Gastroesophageal sphincter (tissue), 4 donors: ENCODE data around the gene C17orf50. TPM values are rescaled to one million over a fixed set of nuclear protein-coding genes. Genes with fewer than 3 reads are reported as not detected.
A peak's percentile ranks its signal among the peaks of the same experiment; 100 is the strongest.

ENCODE experiments used
- ATAC-seq: fragments of 150-250 bp; one replicate; pipeline ENCODE4 v1.9.1; 2016; ENCODE audit warnings: mild to moderate bottlenecking, moderate library complexity
- H3K27ac ChIP-seq, 4 donors: fragments of 200-600 bp; sonication (generic) in 3 of 4; 1 replicate in 3 of 4; 2 replicates in 1 of 4; pipeline ENCODE4 v1.5.1; 2016 to 2019
- H3K27me3 ChIP-seq: fragments of 200-600 bp; sonication (generic); one replicate; pipeline ENCODE4 v1.5.1; 2019
- H3K36me3 ChIP-seq, 2 donors: fragments of 200-600 bp; sonication (generic); one replicate each; pipeline ENCODE4 v1.5.1; 2019; ENCODE audit warnings: control low read depth in 1 of 2
- H3K4me1 ChIP-seq, 3 donors: fragments of 200-600 bp; sonication (generic); 1 replicate in 2 of 3; 2 replicates in 1 of 3; pipeline ENCODE4 v1.5.1; 2016 to 2019; ENCODE audit warnings: control low read depth in 2 of 3
- H3K4me3 ChIP-seq, 2 donors: fragments of 200-600 bp; sonication (generic); one replicate each; pipeline ENCODE4 v1.5.1; 2019; ENCODE audit warnings: mild to moderate bottlenecking in 1 of 2, moderate library complexity in 1 of 2
- H3K9me3 ChIP-seq, 3 donors: fragments of 200-600 bp; sonication (generic); one replicate each; pipeline ENCODE4 v1.5.1; 2017 to 2019; ENCODE audit warnings: control low read depth in 2 of 3
- EP300 ChIP-seq: sonication (generic); formaldehyde crosslinking; IDR thresholded peaks from one replicate; pipeline ENCODE4 v1.6.1; 2017; ENCODE audit warnings: antibody characterized with exemption, mild to moderate bottlenecking
- POLR2A ChIP-seq, 2 donors: fragments of 450-650 bp; IDR thresholded peaks; one replicate each; pipeline ENCODE4 v1.6.1; 2017; ENCODE audit warnings: antibody characterized with exemption in 2 of 2, mild to moderate bottlenecking in 2 of 2, moderate library complexity in 1 of 2
- POLR2AphosphoS5 ChIP-seq: sonication (generic); formaldehyde crosslinking; IDR thresholded peaks from one replicate; pipeline ENCODE4 v1.6.1; 2017; ENCODE audit warnings: antibody characterized with exemption
- WGBS, 2 donors: methylation state at CpG; one replicate each; pipeline ENCODE4 v1.1.5; 2018; ENCODE audit warnings: low coverage in 1 of 2; 5-methylcytosine and 5-hydroxymethylcytosine counted together
- total RNA-seq, 4 donors: library from RNA; depleted of rRNA; stranded (reverse); fragments of >200 nt; gene quantifications; one replicate each; pipeline ENCODE4 v1.1.0, GENCODE V29; 2016
- TF ChIP-seq, protein P1 (sequence below), 4 experiments: fragments of 200-600 bp in 2 of 4; fragments of 450-650 bp in 2 of 4; sonication (generic) in 1 of 4; IDR thresholded peaks; one replicate each; pipeline ENCODE4 v1.5.1; 2017 to 2019; ENCODE audit warnings: antibody characterized with exemption in 4 of 4, mild to moderate bottlenecking in 2 of 4, moderate library complexity in 2 of 4

C17orf50 gene
- total RNA-seq, 4 donors from 2014 or later = not detected

DNA sequence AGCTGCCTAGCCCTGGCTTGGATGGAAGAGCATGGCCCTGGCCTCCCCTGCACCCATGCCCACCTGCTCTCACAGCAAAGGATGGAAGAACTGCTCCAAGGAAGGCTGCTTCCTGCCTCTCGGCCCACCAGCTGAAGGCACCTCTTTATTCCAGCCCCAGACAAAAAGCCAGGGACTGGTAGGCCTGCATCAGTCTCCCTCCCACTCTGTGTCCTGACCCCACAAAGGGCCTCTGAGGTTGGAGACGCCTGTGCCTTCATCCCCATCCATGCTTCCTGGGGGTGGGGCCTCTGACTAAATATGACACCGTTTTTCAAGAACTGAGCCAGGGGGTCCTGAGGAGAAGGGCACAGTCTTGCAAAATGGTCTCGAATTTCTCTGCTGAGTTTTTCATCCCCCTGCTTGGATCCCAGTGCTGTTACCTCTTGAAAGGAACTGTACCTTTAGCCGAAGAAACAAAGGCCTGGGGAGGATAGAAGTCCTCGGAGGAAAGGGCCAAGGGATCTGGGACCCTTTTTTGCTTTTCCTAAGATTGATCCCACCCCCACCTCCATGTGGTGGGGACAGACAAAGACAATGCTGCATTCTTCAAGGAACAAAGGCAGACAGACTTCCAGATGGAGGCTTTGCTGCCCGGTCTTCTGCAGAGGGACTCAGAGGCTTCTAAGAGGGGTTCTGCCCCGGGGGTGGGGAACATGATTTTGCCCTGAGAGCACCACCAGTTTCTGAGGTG lies 5.2 kb downstream of the C17orf50 start:
- Histone ChIP-seq H3K27ac (peak overlapping the region in 1 of 4 donors; percentile 73), H3K4me3 (no peak overlapping the region), H3K4me1 (peaks cover 0 to 45% (median 18%) of the 10 kb centered on the region in 3 donors), H3K36me3 (no peaks in the 10 kb centered on the region), H3K9me3 (no peaks in the 10 kb centered on the region), H3K27me3 (no peaks in the 10 kb centered on the region)
- TF ChIP-seq, protein P1, sequence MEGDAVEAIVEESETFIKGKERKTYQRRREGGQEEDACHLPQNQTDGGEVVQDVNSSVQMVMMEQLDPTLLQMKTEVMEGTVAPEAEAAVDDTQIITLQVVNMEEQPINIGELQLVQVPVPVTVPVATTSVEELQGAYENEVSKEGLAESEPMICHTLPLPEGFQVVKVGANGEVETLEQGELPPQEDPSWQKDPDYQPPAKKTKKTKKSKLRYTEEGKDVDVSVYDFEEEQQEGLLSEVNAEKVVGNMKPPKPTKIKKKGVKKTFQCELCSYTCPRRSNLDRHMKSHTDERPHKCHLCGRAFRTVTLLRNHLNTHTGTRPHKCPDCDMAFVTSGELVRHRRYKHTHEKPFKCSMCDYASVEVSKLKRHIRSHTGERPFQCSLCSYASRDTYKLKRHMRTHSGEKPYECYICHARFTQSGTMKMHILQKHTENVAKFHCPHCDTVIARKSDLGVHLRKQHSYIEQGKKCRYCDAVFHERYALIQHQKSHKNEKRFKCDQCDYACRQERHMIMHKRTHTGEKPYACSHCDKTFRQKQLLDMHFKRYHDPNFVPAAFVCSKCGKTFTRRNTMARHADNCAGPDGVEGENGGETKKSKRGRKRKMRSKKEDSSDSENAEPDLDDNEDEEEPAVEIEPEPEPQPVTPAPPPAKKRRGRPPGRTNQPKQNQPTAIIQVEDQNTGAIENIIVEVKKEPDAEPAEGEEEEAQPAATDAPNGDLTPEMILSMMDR (IDR thresholded peaks at IDR 0.05) = no peak
- TF ChIP-seq EP300 = no peak
- no peak for TF ChIP-seq POLR2A (IDR thresholded peaks at IDR 0.05)
- no peak for TF ChIP-seq POLR2AphosphoS5
- 75% methylated on average over 6 of the region's 8 CpGs; no CpG with 5 or more reads in 1 of the 2 donors for WGBS, 2 donors
- no peak for ATAC-seq

DNA sequence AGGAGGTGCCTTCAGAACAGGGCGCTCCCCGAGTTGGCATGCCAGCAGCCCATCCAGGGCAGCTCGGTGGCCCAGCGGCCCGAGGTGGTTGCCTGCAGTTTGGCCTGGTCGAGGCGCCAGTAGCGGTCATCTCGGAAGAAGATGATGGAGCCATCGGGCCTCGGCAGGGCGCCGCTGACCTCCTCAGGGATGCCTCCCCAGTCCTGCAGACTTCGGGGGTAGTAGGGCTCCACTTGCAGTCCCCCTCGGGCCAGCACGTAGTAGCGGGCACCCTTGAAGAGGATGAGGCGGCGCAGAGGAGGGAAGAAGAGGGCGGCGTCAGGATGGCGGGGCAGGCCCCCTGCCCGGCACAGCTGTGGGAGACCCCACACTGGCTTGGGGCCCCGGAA lies 5.8 kb downstream of the C17orf50 start:
- WGBS, 2 donors = no CpG with 5 or more reads among the region's 24 CpGs
- no peak overlapping the region for H3K4me3 ChIP-seq
- TF ChIP-seq POLR2AphosphoS5 (no peak), POLR2A (IDR thresholded peaks at IDR 0.05) (no peak), EP300 (no peak)
- TF ChIP-seq, protein P1 (IDR thresholded peaks at IDR 0.05) = no peak
- peaks cover 0 to 45% (median 18%) of the 10 kb centered on the region in 3 donors for H3K4me1 ChIP-seq
- no peaks in the 10 kb centered on the region for H3K27me3 ChIP-seq
- no peak for ATAC-seq
- H3K27ac ChIP-seq = no peak overlapping the region
- no peaks in the 10 kb centered on the region for H3K36me3 ChIP-seq
- no peaks in the 10 kb centered on the region for H3K9me3 ChIP-seq

DNA sequence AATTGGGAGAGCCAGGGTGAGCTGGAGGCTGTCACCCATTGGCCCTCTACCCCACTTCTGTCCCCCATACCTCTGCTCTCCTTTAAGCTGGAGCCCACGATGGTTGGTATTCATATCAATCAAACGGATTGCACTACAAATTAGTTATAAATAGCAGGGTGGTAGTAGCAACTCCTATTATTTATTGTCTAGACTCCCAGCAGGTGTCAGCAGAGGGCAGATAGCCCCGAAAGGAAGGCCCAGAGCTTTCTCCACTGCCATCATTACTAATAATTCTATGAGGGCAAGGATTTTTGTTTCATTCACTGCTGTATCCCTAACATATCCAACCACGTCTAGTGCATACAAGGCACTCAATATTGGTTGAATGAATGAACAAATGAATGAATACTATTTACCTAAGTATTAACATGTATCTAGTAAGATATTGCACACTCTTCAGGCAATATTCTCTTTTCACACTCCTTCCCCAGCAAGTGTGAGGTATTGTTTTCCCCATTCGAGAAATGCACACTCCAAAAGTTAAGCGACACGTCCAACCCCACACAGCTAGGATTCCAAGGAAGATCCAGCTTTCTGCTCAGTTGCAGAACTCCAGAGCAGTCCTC lies 6.3 kb downstream of the C17orf50 start:
- no peak overlapping the region for H3K4me3 ChIP-seq
- no peaks in the 10 kb centered on the region for H3K27me3 ChIP-seq
- ATAC-seq = no peak
- no peak overlapping the region for H3K27ac ChIP-seq
- H3K36me3 ChIP-seq = no peaks in the 10 kb centered on the region
- TF ChIP-seq EP300 (no peak), POLR2A (IDR thresholded peaks at IDR 0.05) (no peak), POLR2AphosphoS5 (no peak)
- TF ChIP-seq, protein P1 (IDR thresholded peaks at IDR 0.05) = peak in 3 of 4 experiments; percentile 63 to 70 (median 67)
- H3K4me1 ChIP-seq = peaks cover 0 to 47% (median 18%) of the 10 kb centered on the region in 3 donors
- WGBS, 2 donors = 30 to 40% methylated on average over 7 of the region's 7 CpGs
- no peaks in the 10 kb centered on the region for H3K9me3 ChIP-seq

DNA sequence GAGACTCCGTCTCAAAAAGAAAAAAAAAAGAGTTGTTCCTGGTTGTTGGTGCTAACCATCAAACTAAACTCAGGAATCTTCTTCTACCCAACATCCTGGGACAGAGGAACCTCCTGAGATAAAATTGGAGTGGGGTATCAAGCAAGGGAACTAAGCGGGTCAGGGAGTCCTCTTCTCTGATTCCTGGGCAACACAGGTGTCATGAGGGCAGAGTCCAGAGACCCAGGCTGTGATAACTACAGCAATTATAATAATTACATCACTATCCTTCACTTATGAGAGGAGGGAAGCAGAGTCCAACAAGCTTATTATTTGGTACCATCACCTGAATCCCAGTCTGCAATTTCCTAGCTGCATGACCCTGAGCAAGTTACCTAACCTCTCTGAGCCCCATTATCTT lies 8.1 kb downstream of the C17orf50 start:
- H3K4me3 ChIP-seq = no peak overlapping the region
- no peak for ATAC-seq
- H3K4me1 ChIP-seq = peaks cover 3 to 61% (median 23%) of the 10 kb centered on the region in 3 donors
- H3K27ac ChIP-seq = no peak overlapping the region
- no peaks in the 10 kb centered on the region for H3K27me3 ChIP-seq
- 95 to 100% methylated on average over 1 to 2 of the region's 2 CpGs for WGBS, 2 donors
- TF ChIP-seq POLR2A (IDR thresholded peaks at IDR 0.05) (no peak), POLR2AphosphoS5 (no peak), EP300 (no peak)
- TF ChIP-seq, protein P1 (IDR thresholded peaks at IDR 0.05) = no peak
- H3K36me3 ChIP-seq = no peaks in the 10 kb centered on the region
- no peaks in the 10 kb centered on the region for H3K9me3 ChIP-seq
